Measurements from ENCODE around the gene FARSA.

DNA sequence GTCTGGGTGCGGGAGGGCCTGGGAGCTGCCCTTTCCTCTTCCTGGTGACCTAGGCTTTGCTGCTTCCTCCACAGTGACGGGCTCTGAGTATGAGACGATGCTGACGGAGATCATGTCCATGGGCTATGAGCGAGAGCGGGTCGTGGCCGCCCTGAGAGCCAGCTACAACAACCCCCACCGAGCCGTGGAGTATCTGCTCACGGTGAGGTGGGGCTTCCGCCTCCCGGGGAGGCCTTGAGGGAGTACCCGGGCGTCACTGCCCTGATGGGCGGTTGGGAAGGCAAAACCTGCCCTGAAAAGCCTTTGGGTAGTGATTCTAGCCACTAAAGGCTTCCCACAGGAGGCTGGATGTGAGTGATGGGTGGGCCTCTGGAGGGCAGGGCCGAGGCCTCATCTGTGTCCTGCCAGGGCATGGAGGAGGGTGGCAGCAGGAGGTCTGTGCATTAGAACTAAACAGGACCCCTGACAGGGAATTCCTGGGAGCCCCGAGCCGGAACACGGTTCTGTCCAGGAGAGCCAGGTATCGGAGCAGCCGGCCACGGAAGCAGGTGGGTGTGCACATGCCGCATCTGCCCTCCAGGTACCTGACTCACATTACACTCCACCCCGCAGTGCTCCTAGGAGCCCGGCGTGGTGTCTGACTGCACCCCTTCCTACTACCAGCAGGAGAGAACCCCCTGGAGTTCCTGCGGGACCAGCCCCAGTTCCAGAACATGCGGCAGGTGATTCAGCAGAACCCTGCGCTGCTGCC, 15.3 kb upstream of the FARSA start:
- TF ChIP-seq, protein P1, sequence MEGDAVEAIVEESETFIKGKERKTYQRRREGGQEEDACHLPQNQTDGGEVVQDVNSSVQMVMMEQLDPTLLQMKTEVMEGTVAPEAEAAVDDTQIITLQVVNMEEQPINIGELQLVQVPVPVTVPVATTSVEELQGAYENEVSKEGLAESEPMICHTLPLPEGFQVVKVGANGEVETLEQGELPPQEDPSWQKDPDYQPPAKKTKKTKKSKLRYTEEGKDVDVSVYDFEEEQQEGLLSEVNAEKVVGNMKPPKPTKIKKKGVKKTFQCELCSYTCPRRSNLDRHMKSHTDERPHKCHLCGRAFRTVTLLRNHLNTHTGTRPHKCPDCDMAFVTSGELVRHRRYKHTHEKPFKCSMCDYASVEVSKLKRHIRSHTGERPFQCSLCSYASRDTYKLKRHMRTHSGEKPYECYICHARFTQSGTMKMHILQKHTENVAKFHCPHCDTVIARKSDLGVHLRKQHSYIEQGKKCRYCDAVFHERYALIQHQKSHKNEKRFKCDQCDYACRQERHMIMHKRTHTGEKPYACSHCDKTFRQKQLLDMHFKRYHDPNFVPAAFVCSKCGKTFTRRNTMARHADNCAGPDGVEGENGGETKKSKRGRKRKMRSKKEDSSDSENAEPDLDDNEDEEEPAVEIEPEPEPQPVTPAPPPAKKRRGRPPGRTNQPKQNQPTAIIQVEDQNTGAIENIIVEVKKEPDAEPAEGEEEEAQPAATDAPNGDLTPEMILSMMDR (IDR thresholded peaks at IDR 0.05; ENCODE audit: control extremely low read depth in 1 of 3, insufficient read depth in 1 of 3, low read depth in 1 of 3, low read length in 3 of 3), result no peak
- TF ChIP-seq SP1 (IDR thresholded peaks at IDR 0.05; ENCODE audit: low read depth, low read length), result no peak
- no peak for TF ChIP-seq EP300 (IDR thresholded peaks at IDR 0.05; ENCODE audit: borderline replicate concordance in 1 of 2, low read depth in 2 of 2, low read length in 2 of 2)
